Measurements from ENCODE around the gene SRPX2. TPM values are rescaled to one million over a fixed set of nuclear protein-coding genes. Genes with fewer than 3 reads are reported as not detected.

SRPX2 gene
- total and polyA plus RNA-seq, 2 of the 13 experiments (the other 11 are each of a cell fraction or from before 2014, with no cell fraction given): 1.5 to 6.7 TPM

DNA sequence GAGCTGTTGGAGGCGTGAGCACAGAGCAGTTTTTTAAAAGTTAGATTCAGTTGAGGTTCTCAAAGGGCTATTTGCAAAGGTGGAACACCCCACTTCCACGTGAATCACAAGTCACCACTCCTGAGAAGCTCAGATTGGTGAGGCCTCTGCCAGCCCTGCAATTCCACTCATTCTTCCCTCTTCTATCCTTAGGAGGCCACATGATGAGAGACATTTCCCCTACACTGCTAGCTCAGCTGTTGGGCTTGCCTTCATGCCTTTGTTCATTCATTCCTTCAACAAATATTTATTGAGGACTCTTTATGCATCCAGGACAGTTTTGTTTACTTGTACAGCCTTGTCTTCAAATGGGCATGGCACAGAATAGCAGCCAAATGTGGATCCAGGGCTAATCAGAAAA is 3.7 kb downstream of the SRPX2 start (continued):
- TF ChIP-seq, protein P1, sequence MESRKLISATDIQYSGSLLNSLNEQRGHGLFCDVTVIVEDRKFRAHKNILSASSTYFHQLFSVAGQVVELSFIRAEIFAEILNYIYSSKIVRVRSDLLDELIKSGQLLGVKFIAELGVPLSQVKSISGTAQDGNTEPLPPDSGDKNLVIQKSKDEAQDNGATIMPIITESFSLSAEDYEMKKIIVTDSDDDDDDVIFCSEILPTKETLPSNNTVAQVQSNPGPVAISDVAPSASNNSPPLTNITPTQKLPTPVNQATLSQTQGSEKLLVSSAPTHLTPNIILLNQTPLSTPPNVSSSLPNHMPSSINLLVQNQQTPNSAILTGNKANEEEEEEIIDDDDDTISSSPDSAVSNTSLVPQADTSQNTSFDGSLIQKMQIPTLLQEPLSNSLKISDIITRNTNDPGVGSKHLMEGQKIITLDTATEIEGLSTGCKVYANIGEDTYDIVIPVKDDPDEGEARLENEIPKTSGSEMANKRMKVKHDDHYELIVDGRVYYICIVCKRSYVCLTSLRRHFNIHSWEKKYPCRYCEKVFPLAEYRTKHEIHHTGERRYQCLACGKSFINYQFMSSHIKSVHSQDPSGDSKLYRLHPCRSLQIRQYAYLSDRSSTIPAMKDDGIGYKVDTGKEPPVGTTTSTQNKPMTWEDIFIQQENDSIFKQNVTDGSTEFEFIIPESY (CRISPR knock-in tag; IDR thresholded peaks at IDR 0.05): no peak
- no peak for TF ChIP-seq PAWR (CRISPR knock-in tag; IDR thresholded peaks at IDR 0.05; ENCODE audit: borderline replicate concordance)
- TF ChIP-seq ZSCAN22 (CRISPR knock-in tag; IDR thresholded peaks at IDR 0.05): no peak
- TF ChIP-seq, protein P2, sequence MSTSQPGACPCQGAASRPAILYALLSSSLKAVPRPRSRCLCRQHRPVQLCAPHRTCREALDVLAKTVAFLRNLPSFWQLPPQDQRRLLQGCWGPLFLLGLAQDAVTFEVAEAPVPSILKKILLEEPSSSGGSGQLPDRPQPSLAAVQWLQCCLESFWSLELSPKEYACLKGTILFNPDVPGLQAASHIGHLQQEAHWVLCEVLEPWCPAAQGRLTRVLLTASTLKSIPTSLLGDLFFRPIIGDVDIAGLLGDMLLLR (CRISPR knock-in tag; IDR thresholded peaks at IDR 0.05): no peak
- TF ChIP-seq, protein P3, sequence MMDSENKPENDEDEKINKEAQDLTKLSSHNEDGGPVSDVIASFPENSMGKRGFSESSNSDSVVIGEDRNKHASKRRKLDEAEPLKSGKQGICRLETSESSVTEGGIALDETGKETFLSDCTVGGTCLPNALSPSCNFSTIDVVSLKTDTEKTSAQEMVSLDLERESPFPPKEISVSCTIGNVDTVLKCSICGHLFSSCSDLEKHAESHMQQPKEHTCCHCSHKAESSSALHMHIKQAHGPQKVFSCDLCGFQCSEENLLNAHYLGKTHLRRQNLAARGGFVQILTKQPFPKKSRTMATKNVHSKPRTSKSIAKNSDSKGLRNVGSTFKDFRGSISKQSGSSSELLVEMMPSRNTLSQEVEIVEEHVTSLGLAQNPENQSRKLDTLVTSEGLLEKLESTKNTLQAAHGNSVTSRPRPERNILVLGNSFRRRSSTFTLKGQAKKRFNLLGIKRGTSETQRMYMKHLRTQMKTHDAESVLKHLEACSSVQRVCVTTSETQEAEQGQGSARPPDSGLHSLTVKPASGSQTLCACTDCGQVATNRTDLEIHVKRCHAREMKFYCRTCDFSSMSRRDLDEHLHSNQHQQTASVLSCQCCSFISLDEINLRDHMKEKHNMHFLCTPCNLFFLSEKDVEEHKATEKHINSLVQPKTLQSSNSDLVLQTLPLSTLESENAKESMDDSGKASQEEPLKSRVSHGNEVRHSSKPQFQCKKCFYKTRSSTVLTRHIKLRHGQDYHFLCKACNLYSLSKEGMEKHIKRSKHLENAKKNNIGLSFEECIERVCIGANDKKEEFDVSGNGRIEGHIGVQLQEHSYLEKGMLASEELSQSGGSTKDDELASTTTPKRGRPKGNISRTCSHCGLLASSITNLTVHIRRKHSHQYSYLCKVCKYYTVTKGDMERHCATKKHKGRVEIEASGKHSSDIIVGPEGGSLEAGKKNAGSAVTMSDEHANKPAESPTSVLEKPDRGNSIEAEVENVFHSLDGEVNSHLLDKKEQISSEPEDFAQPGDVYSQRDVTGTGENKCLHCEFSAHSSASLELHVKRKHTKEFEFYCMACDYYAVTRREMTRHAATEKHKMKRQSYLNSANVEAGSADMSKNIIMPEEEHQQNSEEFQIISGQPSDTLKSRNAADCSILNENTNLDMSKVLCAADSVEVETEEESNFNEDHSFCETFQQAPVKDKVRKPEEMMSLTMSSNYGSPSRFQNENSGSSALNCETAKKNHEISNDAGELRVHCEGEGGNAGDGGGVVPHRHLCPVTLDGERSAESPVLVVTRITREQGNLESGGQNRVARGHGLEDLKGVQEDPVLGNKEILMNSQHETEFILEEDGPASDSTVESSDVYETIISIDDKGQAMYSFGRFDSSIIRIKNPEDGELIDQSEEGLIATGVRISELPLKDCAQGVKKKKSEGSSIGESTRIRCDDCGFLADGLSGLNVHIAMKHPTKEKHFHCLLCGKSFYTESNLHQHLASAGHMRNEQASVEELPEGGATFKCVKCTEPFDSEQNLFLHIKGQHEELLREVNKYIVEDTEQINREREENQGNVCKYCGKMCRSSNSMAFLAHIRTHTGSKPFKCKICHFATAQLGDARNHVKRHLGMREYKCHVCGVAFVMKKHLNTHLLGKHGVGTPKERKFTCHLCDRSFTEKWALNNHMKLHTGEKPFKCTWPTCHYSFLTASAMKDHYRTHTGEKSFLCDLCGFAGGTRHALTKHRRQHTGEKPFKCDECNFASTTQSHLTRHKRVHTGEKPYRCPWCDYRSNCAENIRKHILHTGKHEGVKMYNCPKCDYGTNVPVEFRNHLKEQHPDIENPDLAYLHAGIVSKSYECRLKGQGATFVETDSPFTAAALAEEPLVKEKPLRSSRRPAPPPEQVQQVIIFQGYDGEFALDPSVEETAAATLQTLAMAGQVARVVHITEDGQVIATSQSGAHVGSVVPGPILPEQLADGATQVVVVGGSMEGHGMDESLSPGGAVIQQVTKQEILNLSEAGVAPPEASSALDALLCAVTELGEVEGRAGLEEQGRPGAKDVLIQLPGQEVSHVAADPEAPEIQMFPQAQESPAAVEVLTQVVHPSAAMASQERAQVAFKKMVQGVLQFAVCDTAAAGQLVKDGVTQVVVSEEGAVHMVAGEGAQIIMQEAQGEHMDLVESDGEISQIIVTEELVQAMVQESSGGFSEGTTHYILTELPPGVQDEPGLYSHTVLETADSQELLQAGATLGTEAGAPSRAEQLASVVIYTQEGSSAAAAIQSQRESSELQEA (CRISPR knock-in tag; IDR thresholded peaks at IDR 0.05; ENCODE audit: not compliant biosample characterization): no peak
- TF ChIP-seq MEF2D (CRISPR knock-in tag; IDR thresholded peaks at IDR 0.05): no peak
- peak; percentile 34; the same call in 1 of the 2 replicates for TF ChIP-seq SOX5 (CRISPR knock-in tag; IDR thresholded peaks at IDR 0.05; ENCODE audit: borderline replicate concordance)
- TF ChIP-seq, protein P4, sequence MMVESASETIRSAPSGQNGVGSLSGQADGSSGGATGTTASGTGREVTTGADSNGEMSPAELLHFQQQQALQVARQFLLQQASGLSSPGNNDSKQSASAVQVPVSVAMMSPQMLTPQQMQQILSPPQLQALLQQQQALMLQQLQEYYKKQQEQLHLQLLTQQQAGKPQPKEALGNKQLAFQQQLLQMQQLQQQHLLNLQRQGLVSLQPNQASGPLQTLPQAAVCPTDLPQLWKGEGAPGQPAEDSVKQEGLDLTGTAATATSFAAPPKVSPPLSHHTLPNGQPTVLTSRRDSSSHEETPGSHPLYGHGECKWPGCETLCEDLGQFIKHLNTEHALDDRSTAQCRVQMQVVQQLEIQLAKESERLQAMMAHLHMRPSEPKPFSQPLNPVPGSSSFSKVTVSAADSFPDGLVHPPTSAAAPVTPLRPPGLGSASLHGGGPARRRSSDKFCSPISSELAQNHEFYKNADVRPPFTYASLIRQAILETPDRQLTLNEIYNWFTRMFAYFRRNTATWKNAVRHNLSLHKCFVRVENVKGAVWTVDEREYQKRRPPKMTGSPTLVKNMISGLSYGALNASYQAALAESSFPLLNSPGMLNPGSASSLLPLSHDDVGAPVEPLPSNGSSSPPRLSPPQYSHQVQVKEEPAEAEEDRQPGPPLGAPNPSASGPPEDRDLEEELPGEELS (CRISPR knock-in tag; IDR thresholded peaks at IDR 0.05): 0 out of 2 replicates have a peak, but pooled peaks have one; percentile 32
- no peak for TF ChIP-seq SIX1 (CRISPR knock-in tag; IDR thresholded peaks at IDR 0.05; ENCODE audit: borderline replicate concordance)
- TF ChIP-seq TEAD3 (CRISPR knock-in tag; optimal IDR thresholded peaks at IDR 0.05; ENCODE audit: borderline replicate concordance): peak; percentile 32
- TF ChIP-seq, protein P5, sequence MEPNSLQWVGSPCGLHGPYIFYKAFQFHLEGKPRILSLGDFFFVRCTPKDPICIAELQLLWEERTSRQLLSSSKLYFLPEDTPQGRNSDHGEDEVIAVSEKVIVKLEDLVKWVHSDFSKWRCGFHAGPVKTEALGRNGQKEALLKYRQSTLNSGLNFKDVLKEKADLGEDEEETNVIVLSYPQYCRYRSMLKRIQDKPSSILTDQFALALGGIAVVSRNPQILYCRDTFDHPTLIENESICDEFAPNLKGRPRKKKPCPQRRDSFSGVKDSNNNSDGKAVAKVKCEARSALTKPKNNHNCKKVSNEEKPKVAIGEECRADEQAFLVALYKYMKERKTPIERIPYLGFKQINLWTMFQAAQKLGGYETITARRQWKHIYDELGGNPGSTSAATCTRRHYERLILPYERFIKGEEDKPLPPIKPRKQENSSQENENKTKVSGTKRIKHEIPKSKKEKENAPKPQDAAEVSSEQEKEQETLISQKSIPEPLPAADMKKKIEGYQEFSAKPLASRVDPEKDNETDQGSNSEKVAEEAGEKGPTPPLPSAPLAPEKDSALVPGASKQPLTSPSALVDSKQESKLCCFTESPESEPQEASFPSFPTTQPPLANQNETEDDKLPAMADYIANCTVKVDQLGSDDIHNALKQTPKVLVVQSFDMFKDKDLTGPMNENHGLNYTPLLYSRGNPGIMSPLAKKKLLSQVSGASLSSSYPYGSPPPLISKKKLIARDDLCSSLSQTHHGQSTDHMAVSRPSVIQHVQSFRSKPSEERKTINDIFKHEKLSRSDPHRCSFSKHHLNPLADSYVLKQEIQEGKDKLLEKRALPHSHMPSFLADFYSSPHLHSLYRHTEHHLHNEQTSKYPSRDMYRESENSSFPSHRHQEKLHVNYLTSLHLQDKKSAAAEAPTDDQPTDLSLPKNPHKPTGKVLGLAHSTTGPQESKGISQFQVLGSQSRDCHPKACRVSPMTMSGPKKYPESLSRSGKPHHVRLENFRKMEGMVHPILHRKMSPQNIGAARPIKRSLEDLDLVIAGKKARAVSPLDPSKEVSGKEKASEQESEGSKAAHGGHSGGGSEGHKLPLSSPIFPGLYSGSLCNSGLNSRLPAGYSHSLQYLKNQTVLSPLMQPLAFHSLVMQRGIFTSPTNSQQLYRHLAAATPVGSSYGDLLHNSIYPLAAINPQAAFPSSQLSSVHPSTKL (CRISPR knock-in tag; IDR thresholded peaks at IDR 0.05): peak; percentile 44; the same call in 1 of the 2 replicates
